Measurements from ENCODE around the gene FAM174B.

GRCh38 chr15:92579931-92580470 lies 75.6 kb downstream of the FAM174B start:
- TF ChIP-seq CTCF (IDR thresholded peaks at IDR 0.05) (no peak), POLR2AphosphoS5 (IDR thresholded peaks at IDR 0.05; ENCODE audit: insufficient read depth in 1 of 2, low read depth in 1 of 2) (no peak)
